GM19238 (cell line): ENCODE measurements around the gene ZNF346.

ENCODE experiments used
- DNase-seq: peaks from one replicate; pipeline ENCODE4 v3.0.0; 2011; ENCODE audit warnings: low spot score; ENCODE audit not compliant: insufficient read length

The ZNF346 gene

GRCh38 chr5:177116631-177117373, 94.3 kb downstream of the ZNF346 start:
- DNase-seq: peak; percentile 88

GRCh38 chr5:177117441-177118045, 95.0 kb downstream of the ZNF346 start:
- no peak for DNase-seq

- DNase-seq: no peak
Measured at GRCh38 chr5:177122566-177122965, 100.1 kb downstream of the ZNF346 start.

DNA sequence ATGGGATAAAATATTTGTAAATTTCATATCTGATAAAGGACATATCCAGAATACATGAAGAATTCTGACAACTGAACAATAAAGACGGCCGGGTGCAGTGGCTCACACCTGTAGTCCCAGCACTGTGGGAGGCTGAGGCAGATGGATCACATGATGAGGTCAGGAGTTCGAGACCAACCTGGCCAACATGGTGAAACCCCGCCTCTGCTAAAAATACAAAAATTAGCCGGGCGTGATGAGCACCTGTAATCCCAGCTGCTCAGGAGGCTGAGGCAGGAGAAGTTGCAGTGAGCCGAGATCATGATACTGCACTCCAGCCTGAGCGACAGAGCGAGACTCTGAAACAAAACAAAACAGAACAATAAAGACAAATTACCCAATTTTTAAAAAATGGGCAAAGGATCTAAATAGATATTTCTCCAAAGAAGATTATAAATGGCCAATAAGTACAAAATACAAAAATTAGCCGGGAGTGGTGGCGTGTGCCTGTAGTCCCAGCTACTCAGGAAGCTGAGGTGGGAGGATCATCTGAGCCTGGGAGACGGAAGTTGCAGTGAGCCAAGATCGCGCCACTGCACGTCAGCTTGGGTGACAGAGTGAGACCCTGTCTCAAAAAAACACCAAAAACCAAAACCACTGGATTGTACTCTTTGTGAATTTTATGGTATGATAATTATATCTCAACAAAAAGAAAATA, 101.4 kb downstream of the ZNF346 start:
- no peak for DNase-seq

GRCh38 chr5:177124486-177124991, 102.0 kb downstream of the ZNF346 start:
- DNase-seq: no peak

DNA sequence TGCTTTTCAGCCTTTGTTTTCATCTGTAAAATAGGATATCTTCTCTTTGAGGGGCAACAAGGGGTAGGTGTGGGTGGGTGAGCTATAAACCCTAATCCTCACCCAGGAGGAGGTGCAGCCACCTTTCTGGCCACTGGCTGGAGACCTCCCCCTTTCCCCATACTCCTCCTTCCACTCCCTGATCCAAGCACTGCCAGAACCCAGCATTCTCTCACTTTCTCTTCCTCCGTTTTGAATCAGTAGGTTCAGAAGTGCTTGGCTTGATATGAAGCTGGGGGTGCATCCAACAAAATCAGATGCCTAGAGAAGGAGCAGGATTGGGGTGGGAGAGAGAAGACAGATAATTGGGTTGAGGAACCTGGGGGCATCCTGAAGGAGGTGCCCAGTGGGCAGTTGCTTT, 104.3 kb downstream of the ZNF346 start:
- no peak for DNase-seq

DNA sequence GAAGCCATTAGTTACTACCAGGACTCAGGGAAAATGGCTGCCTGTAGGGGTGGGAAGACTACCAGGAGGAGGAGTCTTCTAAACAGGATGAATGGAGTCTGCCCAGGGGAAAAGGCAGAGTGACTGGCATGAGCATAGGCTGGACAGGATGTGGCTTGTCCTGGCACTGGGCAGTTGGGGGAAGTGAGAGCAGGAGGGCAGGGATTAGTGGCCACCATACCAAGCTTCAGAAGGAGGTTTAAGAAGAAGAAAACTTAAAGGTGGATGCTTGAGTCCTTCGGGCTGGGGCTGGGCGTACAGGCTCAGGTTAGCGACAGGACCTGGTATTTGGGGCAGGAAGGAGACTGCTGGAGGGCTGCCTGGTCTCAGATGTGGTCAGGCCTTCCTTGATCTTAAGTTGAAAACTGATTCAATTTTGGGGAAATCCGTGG, 106.1 kb downstream of the ZNF346 start:
- no peak for DNase-seq

- no peak for DNase-seq
Measured at GRCh38 chr5:177130211-177131018, 107.9 kb downstream of the ZNF346 start.
